ENCODE data around the gene CCDC120. TPM values are rescaled to one million over a fixed set of nuclear protein-coding genes. Genes with fewer than 3 reads are reported as not detected.

The CCDC120 gene
- total RNA-seq, 1 experiment from 2014 or later = 5.3 TPM

- no peaks in the 10 kb centered on the region for H3F3A ChIP-seq (ENCODE audit: low read length, unreplicated experiment)
- DNase-seq (no peak), ATAC-seq (no peak)
- TF ChIP-seq CTCF (conservative IDR thresholded peaks at IDR 0.05; ENCODE audit: low read depth, low read length) = no peak
- peak overlapping the region; percentile 64 for H3K4me3 ChIP-seq (ENCODE audit: low read length)
- H3K36me3 ChIP-seq (ENCODE audit: low read depth, low read length) = no peaks in the 10 kb centered on the region; the same call in 1 of the 2 replicates
- peak overlapping the region; percentile 80 for H3K4me2 ChIP-seq (ENCODE audit: low read length)
- H2AFZ ChIP-seq (ENCODE audit: low read length) = peak overlapping the region; percentile 86
- intact Hi-C loops (cut with micrococcal nuclease) = loop anchor here (1.0 to 5.0 kb wide), 6 partner anchors 42 to 147 kb away; partner anchors contain the start of genes GRIPAP1, MAGIX, PQBP1 and TIMM17B
- POLR2A ChIA-PET (ENCODE audit: unreplicated experiment) = interaction anchor here (0.6 kb wide), 1 partner anchor 61 kb away, joined by 3 read pairs; no protein-coding TSS in a partner anchor
- no peaks in the 10 kb centered on the region for H3K9me2 ChIP-seq (replicated peaks; ENCODE audit: low read length)
- peak overlapping the region; percentile 30 for H3K27ac ChIP-seq (ENCODE audit: low read length)
- CTCF ChIA-PET = interaction anchor here (0.7 kb wide), 1 partner anchor 71 kb away, joined by 4 read pairs; no protein-coding TSS in a partner anchor
- BruUV-seq (replicated peaks) = TSS peak; percentile 59
- no peaks in the 10 kb centered on the region for H4K20me1 ChIP-seq (ENCODE audit: low read length)
- H3K9me3 ChIP-seq (ENCODE audit: low read length) = no peaks in the 10 kb centered on the region
- peak overlapping the region; percentile 49 for H3K9ac ChIP-seq (ENCODE audit: low read length)
- peaks cover 39% of the 10 kb centered on the region for H3K79me2 ChIP-seq (ENCODE audit: low read length)
- peaks cover 29% of the 10 kb centered on the region for H3K4me1 ChIP-seq (ENCODE audit: insufficient read depth, low read length)
- no peaks in the 10 kb centered on the region for H3K27me3 ChIP-seq (ENCODE audit: low read length)
Measured at GRCh38 chrX:49043987-49044281, 14.9 kb upstream of the CCDC120 start.

DNA sequence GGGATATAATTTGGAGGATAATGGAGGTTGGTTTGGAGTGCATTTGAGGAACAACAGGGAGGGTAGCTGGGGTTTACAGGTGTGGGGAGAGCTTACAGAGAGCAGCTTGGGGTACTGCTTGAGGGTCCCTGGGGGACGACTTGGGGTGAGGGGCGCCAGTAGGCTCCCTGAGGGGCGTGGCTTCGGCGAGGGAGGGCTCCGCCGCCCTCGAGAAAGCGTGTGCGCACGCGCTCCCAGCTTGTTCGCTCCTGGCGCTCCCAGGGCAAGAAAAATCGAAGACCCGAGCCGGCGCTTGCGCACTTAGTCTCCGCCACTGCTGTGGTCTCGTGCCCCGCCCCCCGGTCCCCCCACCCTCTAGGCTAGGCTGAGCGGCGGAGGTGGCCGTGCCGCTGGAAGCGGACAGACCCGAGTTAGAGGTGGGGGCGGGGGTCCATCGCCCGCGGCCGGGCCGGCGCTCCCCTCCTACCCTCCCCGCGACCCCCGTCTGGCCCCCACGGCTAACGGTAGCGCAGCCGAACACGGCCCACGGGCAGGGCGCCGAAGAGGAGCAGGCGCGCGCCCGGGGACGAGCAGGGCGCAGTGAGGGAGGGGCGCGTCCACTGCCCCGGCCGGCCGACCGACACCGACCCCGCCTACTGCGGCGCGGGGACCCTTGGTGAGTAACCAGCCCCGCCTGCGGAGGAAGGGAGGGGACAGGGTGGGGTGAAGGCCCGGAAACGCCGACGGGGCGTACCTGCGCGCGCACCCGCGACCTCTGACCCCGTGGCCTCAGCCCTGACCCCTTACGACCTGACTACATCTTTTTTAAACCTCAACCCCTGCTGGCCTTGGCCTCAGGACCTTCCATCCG is 5.4 kb upstream of the CCDC120 start:
- no peaks in the 10 kb centered on the region; the same call in 1 of the 2 replicates for H3K9me2 ChIP-seq (replicated peaks; ENCODE audit: low read length)

More for the DNA sequence above, 5.4 kb upstream of the CCDC120 start:
- Histone ChIP-seq H3K9me3 (ENCODE audit: low read length) (no peaks in the 10 kb centered on the region), H3K36me3 (ENCODE audit: low read depth, low read length) (no peaks in the 10 kb centered on the region), H3K79me2 (ENCODE audit: low read length) (no peaks in the 10 kb centered on the region), H3F3A (ENCODE audit: low read length, unreplicated experiment) (no peaks in the 10 kb centered on the region), H3K4me1 (ENCODE audit: insufficient read depth, low read length) (no peaks in the 10 kb centered on the region), H4K20me1 (ENCODE audit: low read length) (no peaks in the 10 kb centered on the region), H3K4me3 (ENCODE audit: low read length) (peak overlapping the region; percentile 70), H3K27me3 (ENCODE audit: low read length) (no peaks in the 10 kb centered on the region), H3K9ac (ENCODE audit: low read length) (peak overlapping the region; percentile 70), H2AFZ (ENCODE audit: low read length) (peak overlapping the region; percentile 78), H3K27ac (ENCODE audit: low read length) (no peak overlapping the region), H3K4me2 (ENCODE audit: low read length) (peak overlapping the region; percentile 81)
- CTCF ChIA-PET = no interaction called here
- ATAC-seq = peak; percentile 72
- POLR2A ChIA-PET (ENCODE audit: unreplicated experiment) = no interaction called here
- BruUV-seq (replicated peaks) = no TSS peak
- TF ChIP-seq CTCF (conservative IDR thresholded peaks at IDR 0.05; ENCODE audit: low read depth, low read length) (no peak), EZH2phosphoT487 (IDR thresholded peaks at IDR 0.05; ENCODE audit: borderline replicate concordance, low read length) (no peak), EZH2 (IDR thresholded peaks at IDR 0.05; ENCODE audit: low read length, unreplicated experiment) (no peak)
- peak; percentile 58 for DNase-seq
- intact Hi-C loops (cut with micrococcal nuclease) = no loop called here

Data from PC-3 (cell line).